Right ventricle myocardium inferior (tissue), 1 donor: Measurements from ENCODE around the gene TASP1. TPM values are rescaled to one million over a fixed set of nuclear protein-coding genes. Genes with fewer than 3 reads are reported as not detected.
"Not testable (repeated sequence)": the region's sequence is repeated elsewhere in the genome, so short reads cannot be mapped to it uniquely, and the experiment has no call there.

Experiments used
- ATAC-seq: fragments of 200-7000 bp; cut with Tn5 transposase; one replicate; pipeline ENCODE4 v1.9.1; 2020; ENCODE audit warnings: mild to moderate bottlenecking, moderate library complexity
- DNase-seq: peaks from one replicate; pipeline ENCODE4 v3.0.0; 2021; ENCODE audit errors: missing footprints
- intact Hi-C: fragments of 100-400 bp; cut with DNase I; formaldehyde crosslinking; loops from one replicate; pipeline ENCODE4 v1.11.0; 2022
- total RNA-seq: library from RNA; stranded (reverse); fragmentation: NEBNext Ultra II Directional; extraction: Animal tissue kit (Norgen Biotek cat#: 25700); gene quantifications from one replicate; pipeline ENCODE4 v1.2.1, GENCODE V29; 2021
- donor health status: DM: no; HTN: yes; CAD: no; lungs with severe emphysema.

The TASP1 gene
- total RNA-seq, 1 donor from 2014 or later = 4.3 TPM

- ATAC-seq (no peak), DNase-seq (no peak)
- intact Hi-C loops = no loop called here
These were observed 249.6 kb downstream of the TASP1 start for GRCh38 chr20:13389115-13389514.

- intact Hi-C loops = no loop called here
- ATAC-seq (no peak), DNase-seq (no peak)
These were observed 254.6 kb downstream of the TASP1 start for GRCh38 chr20:13384132-13384531.

GRCh38 chr20:13382786-13383185 is 255.9 kb downstream of the TASP1 start:
- intact Hi-C loops = no loop called here
- ATAC-seq (no peak), DNase-seq (no peak)

- DNase-seq, ATAC-seq, intact Hi-C loops: not testable (repeated sequence)
These were observed 258.1 kb downstream of the TASP1 start for GRCh38 chr20:13380497-13381229.

- DNase-seq = no peak
- ATAC-seq = no peak
- intact Hi-C loops = no loop called here
These were observed 265.3 kb downstream of the TASP1 start for GRCh38 chr20:13373400-13373799.

- DNase-seq (no peak), ATAC-seq (no peak)
- intact Hi-C loops = no loop called here
These were observed 274.2 kb downstream of the TASP1 start for GRCh38 chr20:13364278-13365170.

- ATAC-seq (no peak), DNase-seq (no peak)
- intact Hi-C loops = no loop called here
These were observed 275.3 kb downstream of the TASP1 start for GRCh38 chr20:13363473-13363872.

GRCh38 chr20:13362165-13362564 is 276.6 kb downstream of the TASP1 start:
- DNase-seq, ATAC-seq, intact Hi-C loops: not testable (repeated sequence)

- ATAC-seq, DNase-seq, intact Hi-C loops: not testable (repeated sequence)
These were observed 279.8 kb downstream of the TASP1 start for GRCh38 chr20:13358936-13359335.

- intact Hi-C loops, DNase-seq, ATAC-seq: not testable (repeated sequence)
These were observed 280.9 kb downstream of the TASP1 start for GRCh38 chr20:13357782-13358181.

GRCh38 chr20:13356591-13356990 is 282.1 kb downstream of the TASP1 start:
- ATAC-seq (no peak), DNase-seq (no peak)
- intact Hi-C loops = no loop called here

- ATAC-seq (no peak), DNase-seq (no peak)
- intact Hi-C loops = no loop called here
These were observed 282.7 kb downstream of the TASP1 start for GRCh38 chr20:13355941-13356486.

GRCh38 chr20:13355411-13355810 is 283.3 kb downstream of the TASP1 start:
- intact Hi-C loops = no loop called here
- no peak for ATAC-seq

GRCh38 chr20:13353261-13353945 is 285.3 kb downstream of the TASP1 start:
- intact Hi-C loops = no loop called here
- DNase-seq (no peak), ATAC-seq (no peak)

More at GRCh38 chr20:13355411-13355810, 283.3 kb downstream of the TASP1 start:
- DNase-seq = no peak

GRCh38 chr20:13349235-13349604 is 289.5 kb downstream of the TASP1 start:
- intact Hi-C loops = no loop called here
- DNase-seq = no peak
- ATAC-seq = no peak

- ATAC-seq (no peak), DNase-seq (no peak)
- intact Hi-C loops = no loop called here
These were observed 290.2 kb downstream of the TASP1 start for GRCh38 chr20:13348311-13349234.

GRCh38 chr20:13344671-13345070 is 294.1 kb downstream of the TASP1 start:
- DNase-seq (no peak), ATAC-seq (no peak)
- intact Hi-C loops = no loop called here
